ENCODE data around the gene ENTPD5.

DNA sequence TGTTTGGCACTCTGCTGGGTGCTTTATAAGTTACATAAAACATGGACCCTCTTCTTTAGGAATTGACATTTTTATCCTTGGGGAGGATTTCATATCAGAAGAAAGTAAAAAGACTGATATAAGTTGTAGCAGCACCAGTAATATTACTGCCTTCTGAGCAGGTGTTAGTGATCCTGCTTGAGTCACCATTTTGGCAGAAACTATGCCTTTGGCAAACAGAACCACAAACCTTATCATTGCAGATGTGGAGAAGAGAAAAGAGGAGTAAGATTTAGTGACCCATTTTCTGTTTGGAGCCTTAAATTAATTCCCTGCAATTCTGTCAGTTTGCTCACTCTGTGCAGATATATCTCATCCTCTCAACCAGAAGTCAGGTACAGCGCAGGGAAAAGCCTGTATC lies 109.4 kb downstream of the ENTPD5 start:
- TF ChIP-seq, protein P1, sequence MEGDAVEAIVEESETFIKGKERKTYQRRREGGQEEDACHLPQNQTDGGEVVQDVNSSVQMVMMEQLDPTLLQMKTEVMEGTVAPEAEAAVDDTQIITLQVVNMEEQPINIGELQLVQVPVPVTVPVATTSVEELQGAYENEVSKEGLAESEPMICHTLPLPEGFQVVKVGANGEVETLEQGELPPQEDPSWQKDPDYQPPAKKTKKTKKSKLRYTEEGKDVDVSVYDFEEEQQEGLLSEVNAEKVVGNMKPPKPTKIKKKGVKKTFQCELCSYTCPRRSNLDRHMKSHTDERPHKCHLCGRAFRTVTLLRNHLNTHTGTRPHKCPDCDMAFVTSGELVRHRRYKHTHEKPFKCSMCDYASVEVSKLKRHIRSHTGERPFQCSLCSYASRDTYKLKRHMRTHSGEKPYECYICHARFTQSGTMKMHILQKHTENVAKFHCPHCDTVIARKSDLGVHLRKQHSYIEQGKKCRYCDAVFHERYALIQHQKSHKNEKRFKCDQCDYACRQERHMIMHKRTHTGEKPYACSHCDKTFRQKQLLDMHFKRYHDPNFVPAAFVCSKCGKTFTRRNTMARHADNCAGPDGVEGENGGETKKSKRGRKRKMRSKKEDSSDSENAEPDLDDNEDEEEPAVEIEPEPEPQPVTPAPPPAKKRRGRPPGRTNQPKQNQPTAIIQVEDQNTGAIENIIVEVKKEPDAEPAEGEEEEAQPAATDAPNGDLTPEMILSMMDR (IDR thresholded peaks at IDR 0.05; ENCODE audit: poor library complexity) = no peak
- TF ChIP-seq EZH2 (IDR thresholded peaks at IDR 0.05; ENCODE audit: borderline replicate concordance) = no peak
- TF ChIP-seq EZH2phosphoT487 (IDR thresholded peaks at IDR 0.05; ENCODE audit: low read depth, severe bottlenecking, unreplicated experiment) = no peak
